DMS 273 treated with DMSO at 0.1 percent for 48 hours (cell line): Measurements from ENCODE around the gene CATSPERZ.

Source experiments
- DNase-seq: peaks from one replicate; lab custom pipeline; 2025; lab: John Stamatoyannopoulos, UW

The CATSPERZ gene

GRCh38 chr11:64342869-64343745 lies 42.9 kb downstream of the CATSPERZ start:
- no peak for DNase-seq

- DNase-seq: no peak
Measured at GRCh38 chr11:64343767-64344559, 43.8 kb downstream of the CATSPERZ start.

GRCh38 chr11:64344787-64345186 lies 44.6 kb downstream of the CATSPERZ start:
- DNase-seq: no peak

- no peak for DNase-seq
Measured at GRCh38 chr11:64347193-64347867, 47.2 kb downstream of the CATSPERZ start.

- DNase-seq: no peak
Measured at GRCh38 chr11:64348383-64349024, 48.3 kb downstream of the CATSPERZ start.

GRCh38 chr11:64349025-64349387 lies 48.8 kb downstream of the CATSPERZ start:
- no peak for DNase-seq

GRCh38 chr11:64349404-64349803 lies 49.2 kb downstream of the CATSPERZ start:
- no peak for DNase-seq

GRCh38 chr11:64351136-64351631 lies 51.0 kb downstream of the CATSPERZ start:
- DNase-seq: no peak

- no peak for DNase-seq
Measured at GRCh38 chr11:64352099-64352994, 52.2 kb downstream of the CATSPERZ start.

GRCh38 chr11:64352995-64353714 lies 53.0 kb downstream of the CATSPERZ start:
- no peak for DNase-seq

GRCh38 chr11:64353715-64354506 lies 53.8 kb downstream of the CATSPERZ start:
- DNase-seq: no peak
